HepG2 (cell line): ENCODE data around the gene OASL. TPM values are rescaled to one million over a fixed set of nuclear protein-coding genes. Genes with fewer than 3 reads are reported as not detected.

Source experiments
- ATAC-seq: fragments of 200-7000 bp; cut with Tn5 transposase; 3 replicates; pipeline ENCODE4 v1.9.1; 2020; ENCODE audit warnings: mild to moderate bottlenecking, moderate library complexity
- BruUV-seq: library from RNA; stranded (reverse); fragments of 400-500 nt; replicated peaks from 2 replicates; lab custom pipeline; 2021; lab: Mats Ljungman, UMichigan
- CTCF ChIA-PET: fragments of 300-600 bp; formaldehyde crosslinking; extraction: SDS; loops from one replicate; lab custom pipeline; 2021; ENCODE audit warnings: low total read pairs, inconsistent platforms, low intra/inter-chr PET ratio; lab: Yijun Ruan, JAX
- POLR2A ChIA-PET: fragments of 350-600 bp; sonication (Branson Sonifier 250); formaldehyde crosslinking; loops from one replicate; lab custom pipeline; 2020; ENCODE audit warnings: antibody characterized with exemption, inconsistent platforms; lab: Yijun Ruan, JAX
- DNase-seq: peaks from one replicate; pipeline ENCODE4 v3.0.0-alpha.2; 2015; ENCODE audit warnings: low spot score
- FAIRE-seq: peaks from 3 replicates; lab custom pipeline; 2011; peaks lifted over from hg19 to GRCh38; lab: Jason Lieb, UNC
- H2AFZ ChIP-seq: one replicate; pipeline ENCODE4 v1.6.1; 2011; ENCODE audit warnings: low read length, inconsistent platforms
- H3K27ac ChIP-seq: fragments of 300-600 bp; 3 replicates; pipeline ENCODE4 v1.8.0; 2011; ENCODE audit warnings: mixed run types, mild to moderate bottlenecking, mixed read lengths, low read length, inconsistent platforms; ENCODE audit not compliant: insufficient read depth; ENCODE audit errors: extremely low read length
- H3K27me3 ChIP-seq, 2 experiments: fragments of 200-600 bp in 1 of 2; 2 replicates in 1 of 2; 3 replicates in 1 of 2; pipeline versions ENCODE4 v1.6.0 to v1.8.0; 2011; ENCODE audit warnings: low read length in 2 of 2, mild to moderate bottlenecking in 2 of 2, moderate library complexity in 2 of 2, inconsistent platforms in 1 of 2; ENCODE audit not compliant: insufficient read depth in 2 of 2, control insufficient read depth in 1 of 2
- H3K36me3 ChIP-seq, 2 experiments: fragments of 200-600 bp in 1 of 2; replicated peaks in 1 of 2; 2 replicates in 1 of 2; 3 replicates in 1 of 2; pipeline versions ENCODE4 v1.5.1 to v1.8.0; 2011; ENCODE audit warnings: low read length in 2 of 2, inconsistent platforms in 1 of 2; ENCODE audit not compliant: insufficient read depth in 2 of 2, control insufficient read depth in 1 of 2
- H3K4me1 ChIP-seq: 2 replicates; pipeline ENCODE4 v1.5.1; 2012; ENCODE audit warnings: low read length, inconsistent platforms; ENCODE audit not compliant: insufficient read depth
- H3K4me2 ChIP-seq: 2 replicates; pipeline ENCODE4 v1.6.0; 2011; ENCODE audit warnings: low read depth, low read length, inconsistent platforms
- H3K4me3 ChIP-seq, 3 experiments: fragments of 200-600 bp in 1 of 3; sonication (generic), shearing (Covaris generic) in 1 of 3; replicated peaks in 1 of 3; 2 replicates each; pipeline ENCODE4 v1.5.1; 2011 to 2016; ENCODE audit warnings: low read length in 3 of 3, inconsistent platforms in 2 of 3, low read depth in 2 of 3, mild to moderate bottlenecking in 2 of 3, control low read depth in 1 of 3, mixed read lengths in 1 of 3; ENCODE audit not compliant: insufficient read depth in 1 of 3
- H3K79me2 ChIP-seq: one replicate; pipeline ENCODE4 v1.6.1; 2011; ENCODE audit warnings: low read length, inconsistent platforms; ENCODE audit not compliant: insufficient read depth
- H3K9ac ChIP-seq: 2 replicates; pipeline ENCODE4 v1.6.0; 2011; ENCODE audit warnings: mild to moderate bottlenecking, low read depth, low read length, inconsistent platforms; ENCODE audit not compliant: insufficient read depth
- H3K9me3 ChIP-seq: 2 replicates; pipeline ENCODE4 v1.5.1; 2012; ENCODE audit warnings: mild to moderate bottlenecking, low read length
- H4K20me1 ChIP-seq: 2 replicates; pipeline ENCODE4 v1.6.0; 2011; ENCODE audit warnings: inconsistent platforms, mild to moderate bottlenecking, low read length, moderate library complexity; ENCODE audit not compliant: insufficient read depth
- GABPA ChIP-seq, 2 experiments: IDR thresholded peaks; 2 replicates each; pipeline ENCODE4 v1.6.1; 2011 to 2016; ENCODE audit warnings: low read depth in 2 of 2, low read length in 1 of 2, missing biosample characterization in 1 of 2, missing genetic modification characterization in 1 of 2
- MBD4 ChIP-seq: IDR thresholded peaks from 2 replicates; pipeline ENCODE4 v1.6.1; 2012; ENCODE audit warnings: low read length, inconsistent platforms, borderline replicate concordance
- NFIB ChIP-seq: sonication (generic); formaldehyde crosslinking; IDR thresholded peaks from 2 replicates; pipeline ENCODE4 v1.9.0; 2021; ENCODE audit warnings: missing genetic modification reagents, mild to moderate bottlenecking, borderline replicate concordance
- NR2C2 ChIP-seq: sonication (generic); formaldehyde crosslinking; IDR thresholded peaks from 2 replicates; pipeline ENCODE4 v1.4.0; 2020; ENCODE audit warnings: missing genetic modification reagents, mild to moderate bottlenecking, moderate library complexity, borderline replicate concordance
- RAD21 ChIP-seq: fragments of 450-650 bp; formaldehyde crosslinking; IDR thresholded peaks from 2 replicates; pipeline ENCODE4 v1.5.0; 2020; ENCODE audit warnings: mild to moderate bottlenecking
- ZFP91 ChIP-seq: sonication (generic); formaldehyde crosslinking; IDR thresholded peaks from 2 replicates; pipeline ENCODE4 v1.9.0; 2022; ENCODE audit warnings: missing genetic modification reagents, mild to moderate bottlenecking, borderline replicate concordance
- ZNF510 ChIP-seq: sonication (generic); formaldehyde crosslinking; IDR thresholded peaks from 2 replicates; pipeline ENCODE4 v1.4.0; 2020; ENCODE audit warnings: low read depth, mild to moderate bottlenecking, missing genetic modification reagents
- WGBS: methylation state at CpG from one replicate; pipeline ENCODE4 v1.1.6; 2017; ENCODE audit warnings: low lambda C conversion rate; 5-methylcytosine and 5-hydroxymethylcytosine counted together
- in situ Hi-C: cut with HindIII; loops from 2 replicates; pipeline ENCODE4 v1.10.0; 2017; ENCODE audit warnings: low pct_unique_long_range_greater_than_20kb; ENCODE audit not compliant: extremely low pct_ligation_motif_present
- intact Hi-C: fragments of 100-400 bp; cut with micrococcal nuclease; formaldehyde crosslinking; loops from one replicate; pipeline ENCODE4 v1.10.0; 2022; ENCODE audit not compliant: unreplicated experiment
- polyA plus RNA-seq, 8 experiments: library from polyadenylated mRNA; depleted of rRNA in 3 of 8; stranded (reverse) in 7 of 8; unstranded in 1 of 8; fragments of >200 nt; fragmentation: Illumina TruSeq in 4 of 8; extraction: Trizol in 4 of 8; gene quantifications; 2 replicates each; pipeline versions ENCODE4 v1.2.1 to v1.2.3, GENCODE V29; 2011 to 2016; ENCODE audit warnings: low read depth in 4 of 8, missing spikeins in 1 of 8, mixed read lengths in 1 of 8; ENCODE audit not compliant: insufficient read depth in 1 of 8
- total RNA-seq, 5 experiments: library from RNA; depleted of rRNA; stranded (reverse); fragments of >200 nt; fragmentation: Illumina TruSeq; extraction: Trizol; gene quantifications; 2 replicates each; pipeline ENCODE4 v1.2.3, GENCODE V29; 2016; ENCODE audit warnings: low read depth in 1 of 5
- TF ChIP-seq, protein P1 (sequence below): sonication (generic); formaldehyde crosslinking; IDR thresholded peaks from 2 replicates; pipeline ENCODE4 v1.4.0; 2020; ENCODE audit warnings: missing genetic modification reagents, low read depth, mild to moderate bottlenecking, borderline replicate concordance
- TF ChIP-seq, protein P2 (sequence below): sonication (generic); formaldehyde crosslinking; IDR thresholded peaks from 2 replicates; pipeline ENCODE4 v1.8.0; 2022; ENCODE audit warnings: mild to moderate bottlenecking, missing genetic modification reagents, moderate library complexity

Gene OASL
- total and polyA plus RNA-seq, 2 of the 13 experiments (the other 11 are each of a cell fraction or from before 2014, with no cell fraction given) = 0.11 to 0.22 TPM

DNA sequence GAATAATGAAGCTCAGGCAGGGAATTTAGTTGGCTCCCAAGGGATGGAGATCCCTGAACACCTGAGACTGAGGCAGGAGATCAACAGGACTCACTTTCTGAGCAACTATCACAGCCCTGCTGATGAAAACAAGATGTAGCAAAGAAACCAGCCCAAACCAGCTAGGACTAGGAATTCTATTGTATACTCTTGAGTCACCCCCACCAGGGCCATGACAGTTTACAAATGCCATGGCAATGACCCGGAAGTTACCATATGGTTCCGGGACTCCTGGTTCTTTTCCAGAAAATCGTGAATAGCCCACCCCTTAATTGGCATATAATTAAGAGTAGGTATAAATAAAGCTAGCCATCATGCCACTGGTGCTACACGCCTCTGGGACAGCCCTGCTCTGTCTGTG, 46.0 kb upstream of the OASL start:
- POLR2A ChIA-PET = no interaction called here
- TF ChIP-seq, protein P1, sequence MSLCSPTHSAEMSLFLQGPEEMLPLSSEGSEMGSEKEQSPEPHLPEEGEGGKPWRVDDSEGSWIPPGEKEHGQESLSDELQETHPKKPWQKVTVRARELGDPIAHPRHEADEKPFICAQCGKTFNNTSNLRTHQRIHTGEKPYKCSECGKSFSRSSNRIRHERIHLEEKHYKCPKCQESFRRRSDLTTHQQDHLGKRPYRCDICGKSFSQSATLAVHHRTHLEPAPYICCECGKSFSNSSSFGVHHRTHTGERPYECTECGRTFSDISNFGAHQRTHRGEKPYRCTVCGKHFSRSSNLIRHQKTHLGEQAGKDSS = no peak
- TF ChIP-seq GABPA (IDR thresholded peaks at IDR 0.05; ENCODE audit: low read depth, low read length) (no peak), GABPA (CRISPR knock-in tag; IDR thresholded peaks at IDR 0.05; ENCODE audit: low read depth) (peak; percentile 34; the same call in 1 of the 2 replicates), NR2C2 (CRISPR knock-in tag) (peak; percentile 80)
- TF ChIP-seq, all 625 proteins: peak for 2
- in situ Hi-C loops (no loop called here), intact Hi-C loops (no loop called here)
- Histone ChIP-seq H4K20me1 (no peaks in the 10 kb centered on the region), H3K4me2 (no peak overlapping the region), H3K4me3 (no peak overlapping the region), H2AFZ (no peak overlapping the region), H3K4me1 (peaks cover 48% of the 10 kb centered on the region), H3K27ac (no peak overlapping the region), H3K79me2 (no peaks in the 10 kb centered on the region), H3K9ac (no peak overlapping the region), H3K9me3 (no peaks in the 10 kb centered on the region), H3K27me3 (peaks cover 0 to 13% of the 10 kb centered on the region in 2 experiments; a peak in 4 of 5 replicates), H3K36me3 (no peaks in the 10 kb centered on the region)
- FAIRE-seq (no peak), DNase-seq (no peak), ATAC-seq (no peak)
- BruUV-seq = no TSS peak
- WGBS = 53% methylated on average over 4 of the region's 4 CpGs
- CTCF ChIA-PET = no interaction called here

GRCh38 chr12:121084229-121084628, 45.2 kb upstream of the OASL start:
- H3K9ac ChIP-seq = no peak overlapping the region
- in situ Hi-C loops = no loop called here
- intact Hi-C loops = no loop called here
- 54% methylated on average over 3 of the region's 3 CpGs for WGBS
- no peaks in the 10 kb centered on the region for H3K79me2 ChIP-seq
- ATAC-seq = no peak
- no peaks in the 10 kb centered on the region for H4K20me1 ChIP-seq
- FAIRE-seq = no peak
- ChIA-PET POLR2A (no interaction called here), CTCF (no interaction called here)
- no peaks in the 10 kb centered on the region for H3K36me3 ChIP-seq
- no peak overlapping the region for H3K4me2 ChIP-seq
- H2AFZ ChIP-seq = no peak overlapping the region
- peaks cover 40% of the 10 kb centered on the region for H3K4me1 ChIP-seq
- DNase-seq = no peak
- H3K27ac ChIP-seq = no peak overlapping the region
- H3K4me3 ChIP-seq = no peak overlapping the region
- H3K27me3 ChIP-seq = peaks cover 0 to 13% of the 10 kb centered on the region in 2 experiments; a peak in 4 of 5 replicates
- BruUV-seq = no TSS peak
- no peaks in the 10 kb centered on the region for H3K9me3 ChIP-seq
- TF ChIP-seq ZFP91 (CRISPR knock-in tag) = no peak
- TF ChIP-seq NFIB = no peak
- no peak for TF ChIP-seq ZNF510 (CRISPR knock-in tag)
- no peak for TF ChIP-seq MBD4
- TF ChIP-seq, protein P2, sequence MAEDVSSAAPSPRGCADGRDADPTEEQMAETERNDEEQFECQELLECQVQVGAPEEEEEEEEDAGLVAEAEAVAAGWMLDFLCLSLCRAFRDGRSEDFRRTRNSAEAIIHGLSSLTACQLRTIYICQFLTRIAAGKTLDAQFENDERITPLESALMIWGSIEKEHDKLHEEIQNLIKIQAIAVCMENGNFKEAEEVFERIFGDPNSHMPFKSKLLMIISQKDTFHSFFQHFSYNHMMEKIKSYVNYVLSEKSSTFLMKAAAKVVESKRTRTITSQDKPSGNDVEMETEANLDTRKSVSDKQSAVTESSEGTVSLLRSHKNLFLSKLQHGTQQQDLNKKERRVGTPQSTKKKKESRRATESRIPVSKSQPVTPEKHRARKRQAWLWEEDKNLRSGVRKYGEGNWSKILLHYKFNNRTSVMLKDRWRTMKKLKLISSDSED (CRISPR knock-in tag) = no peak
- TF ChIP-seq RAD21 (CRISPR knock-in tag) = no peak
